HG02970 (cell line): ENCODE measurements around the gene TPM1.

ENCODE experiments used
- ATAC-seq: cut with Tn5 transposase; IDR thresholded peaks from one replicate; pipeline ENCODE4 v1.9.1; 2021; ENCODE audit warnings: mild to moderate bottlenecking, moderate library complexity, moderate number of reproducible peaks; ENCODE audit not compliant: unreplicated experiment, low FRiP score

The TPM1 gene

GRCh38 chr15:63052961-63053698, 10.6 kb downstream of the TPM1 start:
- no peak for ATAC-seq

GRCh38 chr15:63054281-63054683, 11.7 kb downstream of the TPM1 start:
- no peak for ATAC-seq

DNA sequence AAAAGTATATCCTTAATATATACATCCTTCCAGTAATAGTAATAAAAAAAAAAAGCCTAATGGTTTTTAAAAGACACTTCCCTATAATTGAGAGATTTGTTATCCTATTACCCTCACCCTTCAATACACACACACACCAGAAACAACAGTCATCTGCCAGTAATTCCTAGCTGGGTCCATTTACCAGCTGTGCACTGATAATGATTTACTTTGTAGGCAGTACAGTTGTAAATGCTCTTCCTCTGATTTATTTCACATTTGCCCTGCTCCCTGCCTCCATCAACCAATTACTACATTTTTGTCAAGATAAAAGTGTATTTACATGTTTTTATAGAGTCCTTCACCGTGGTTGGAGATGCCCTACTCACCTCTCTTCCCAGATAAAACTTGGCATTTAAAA, 12.4 kb downstream of the TPM1 start:
- ATAC-seq: no peak

- no peak for ATAC-seq
Measured at GRCh38 chr15:63056829-63057228, 14.3 kb downstream of the TPM1 start.

DNA sequence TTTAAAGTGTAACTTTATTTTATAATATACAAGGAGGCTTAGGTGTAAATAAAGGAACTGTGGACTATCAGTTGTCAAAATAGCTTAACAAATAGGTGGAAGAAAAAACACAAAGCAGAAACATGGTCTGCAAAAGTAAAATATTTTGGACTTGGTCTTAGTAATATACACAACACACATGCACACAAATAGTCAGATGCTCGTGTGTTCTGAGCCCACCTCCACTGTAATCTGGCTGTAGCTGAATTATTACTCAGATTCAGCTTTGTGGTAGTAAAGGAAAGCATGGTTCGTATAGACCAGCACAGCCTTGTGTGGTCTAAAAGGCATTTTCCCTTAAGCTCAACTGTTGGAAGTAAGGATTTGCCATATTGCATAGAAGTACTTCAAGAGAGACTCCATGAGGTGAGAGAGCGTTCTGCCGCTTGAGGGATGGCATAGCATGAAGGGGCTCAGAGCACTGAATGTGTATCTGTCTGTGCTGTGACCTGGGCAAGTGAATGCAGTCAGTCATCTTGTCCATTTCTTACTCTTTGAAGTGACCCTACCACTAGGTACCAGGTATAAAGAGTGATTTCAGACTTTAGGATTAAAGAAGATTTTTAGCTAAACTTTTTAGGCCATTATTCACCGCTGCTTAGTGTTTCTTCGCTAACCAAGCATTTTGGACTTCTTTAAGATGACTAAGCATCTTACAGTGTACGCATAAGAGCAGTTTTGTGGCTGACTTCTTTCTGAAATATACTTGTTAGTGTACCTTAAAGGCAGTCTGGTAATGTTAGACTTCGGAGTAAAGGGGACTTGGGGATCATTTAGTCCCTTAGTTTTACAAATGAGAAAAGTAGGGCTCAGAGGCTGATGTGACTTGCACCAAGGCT, 15.2 kb downstream of the TPM1 start:
- ATAC-seq: no peak

DNA sequence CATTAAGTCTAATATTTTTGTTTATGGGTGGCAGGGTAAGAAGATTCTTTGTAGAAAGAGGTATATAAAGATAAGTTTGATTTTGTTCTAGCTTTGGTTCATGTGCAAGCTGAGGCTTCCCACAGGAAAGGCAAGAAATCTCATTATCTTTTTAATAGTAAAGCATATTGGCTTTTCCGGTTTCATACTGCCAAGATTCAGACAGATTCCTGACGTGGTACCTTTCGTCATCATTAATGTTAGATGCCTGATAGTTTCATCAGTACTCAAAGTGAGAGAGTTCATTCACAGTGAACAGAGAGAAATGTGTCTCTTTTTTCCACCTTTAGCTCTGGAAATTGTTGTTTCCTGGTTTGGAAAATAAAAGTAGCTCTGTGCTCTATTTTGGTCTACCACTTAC, 16.5 kb downstream of the TPM1 start:
- no peak for ATAC-seq

GRCh38 chr15:63059573-63060216, 17.1 kb downstream of the TPM1 start:
- ATAC-seq: no peak

DNA sequence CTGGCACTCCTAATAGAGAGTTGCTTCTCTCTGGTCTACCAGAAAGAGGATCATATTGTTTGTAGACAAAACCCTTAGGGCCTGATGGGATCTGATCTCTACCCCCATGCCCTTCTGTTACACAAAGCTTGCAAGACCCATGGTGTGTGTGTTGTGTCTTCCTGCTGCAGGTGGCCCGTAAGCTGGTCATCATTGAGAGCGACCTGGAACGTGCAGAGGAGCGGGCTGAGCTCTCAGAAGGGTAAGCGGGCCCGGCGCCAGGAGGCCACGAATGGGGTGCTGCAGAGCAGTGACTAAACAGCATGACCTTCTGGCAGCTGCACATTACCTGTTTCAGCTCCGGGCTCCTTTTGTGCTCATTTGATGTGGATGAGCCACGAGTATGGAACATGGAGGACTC, 18.2 kb downstream of the TPM1 start:
- ATAC-seq: no peak

GRCh38 chr15:63061975-63062374, 19.4 kb downstream of the TPM1 start:
- no peak for ATAC-seq

DNA sequence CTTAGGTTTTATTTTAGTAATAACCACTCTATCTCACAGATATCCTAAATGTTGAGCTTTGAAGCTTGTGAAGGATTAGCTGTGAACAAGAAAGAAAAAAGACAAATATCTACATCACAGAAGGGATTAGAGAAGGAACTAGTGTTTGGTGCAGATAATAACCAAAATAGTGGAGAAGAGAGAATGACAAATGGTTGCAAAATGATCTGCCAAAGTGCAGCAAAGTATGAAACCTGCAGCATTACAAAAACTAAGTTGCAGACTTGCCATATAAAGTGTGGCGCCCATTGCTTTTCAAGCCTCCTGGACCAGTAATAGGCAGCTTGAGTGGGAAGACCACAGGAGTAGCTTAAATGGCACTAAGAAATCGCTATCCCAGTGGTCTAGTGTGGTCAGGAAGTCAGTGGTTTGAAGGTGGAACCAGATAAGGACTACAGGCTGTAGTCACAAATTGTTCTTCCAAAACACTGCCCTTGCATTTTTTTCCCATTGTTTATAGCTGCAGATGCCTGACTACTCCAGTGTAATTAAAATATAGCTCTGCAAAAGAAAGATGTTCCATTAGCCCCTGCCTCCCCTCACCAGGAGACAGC, 20.7 kb downstream of the TPM1 start:
- ATAC-seq: no peak

DNA sequence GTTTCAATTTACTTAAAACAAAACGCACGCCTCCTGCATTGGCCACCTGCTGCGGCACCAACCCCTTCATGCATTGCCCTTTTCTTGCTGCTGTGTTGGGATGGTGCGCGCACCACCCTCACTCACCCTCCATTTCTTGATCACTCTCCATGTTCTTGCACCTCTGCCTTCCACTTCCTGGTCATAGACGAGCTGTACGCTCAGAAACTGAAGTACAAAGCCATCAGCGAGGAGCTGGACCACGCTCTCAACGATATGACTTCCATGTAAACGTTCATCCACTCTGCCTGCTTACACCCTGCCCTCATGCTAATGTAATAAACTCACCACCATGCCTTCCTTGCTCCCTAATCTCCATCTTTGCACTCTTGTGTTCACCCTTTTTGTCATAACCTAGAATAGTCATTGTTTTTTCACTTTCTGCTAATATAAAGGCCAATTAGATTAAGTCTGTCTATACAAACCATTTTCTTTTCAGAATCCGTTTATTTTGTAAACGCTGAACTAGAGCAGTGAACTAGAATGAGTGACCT, 21.4 kb downstream of the TPM1 start:
- ATAC-seq: no peak

- ATAC-seq: no peak
Measured at GRCh38 chr15:63065262-63066221, 23.0 kb downstream of the TPM1 start.

GRCh38 chr15:63066272-63066671, 23.7 kb downstream of the TPM1 start:
- no peak for ATAC-seq

DNA sequence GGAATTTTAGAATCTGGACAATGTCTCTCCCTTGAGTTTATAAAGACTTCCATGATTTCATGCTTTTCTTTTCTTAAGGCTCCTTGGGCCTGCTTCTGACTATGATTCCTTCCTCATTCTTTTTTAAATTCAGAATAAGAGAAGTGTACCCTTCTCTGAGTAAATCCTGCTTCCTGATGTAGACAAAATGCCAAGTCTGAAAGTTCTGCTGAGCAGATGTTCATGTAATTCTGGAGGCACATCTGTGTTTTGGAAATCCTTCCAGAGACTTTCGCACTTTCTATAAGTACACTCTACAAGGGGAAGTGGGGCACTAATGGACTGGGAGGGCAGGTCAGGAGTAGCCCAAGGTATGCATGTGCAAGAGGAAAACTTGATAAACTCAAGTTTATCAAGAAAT, 24.8 kb downstream of the TPM1 start:
- no peak for ATAC-seq

DNA sequence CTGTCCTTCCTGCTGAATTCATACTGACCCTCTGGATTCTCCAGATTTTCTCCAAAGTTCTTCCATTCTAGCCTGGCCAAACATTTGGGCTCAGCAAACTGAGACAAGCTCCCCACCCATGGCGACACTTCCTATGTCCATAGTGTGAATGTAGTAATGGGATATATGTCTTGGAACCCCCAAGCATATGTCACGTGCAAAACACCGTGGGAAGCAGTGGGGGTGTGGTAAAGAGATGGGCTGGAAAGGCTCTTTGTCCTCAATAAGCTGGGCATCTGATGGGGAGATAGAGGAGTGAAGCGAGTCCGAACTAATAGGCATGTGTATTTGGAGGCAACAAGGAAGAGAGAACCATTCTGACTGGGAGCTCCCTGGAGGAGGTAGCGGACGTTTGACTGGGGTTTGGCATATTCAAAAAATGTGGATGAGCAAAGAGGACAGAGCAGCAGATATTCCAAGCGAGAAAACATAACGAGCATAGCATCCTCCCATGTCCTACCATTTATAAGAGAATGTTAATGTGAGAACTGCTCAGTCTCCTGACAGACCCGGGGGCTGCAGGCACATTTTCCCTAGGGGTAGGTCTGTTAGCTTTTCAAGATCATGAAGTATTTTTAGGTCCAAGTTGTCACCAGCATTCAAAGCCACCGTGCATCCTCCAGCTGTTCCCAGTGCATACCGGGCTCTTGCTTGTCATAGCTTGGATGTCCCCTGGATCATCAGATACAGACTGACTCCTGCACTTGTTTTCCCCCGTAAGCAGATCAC, 25.6 kb downstream of the TPM1 start:
- no peak for ATAC-seq

DNA sequence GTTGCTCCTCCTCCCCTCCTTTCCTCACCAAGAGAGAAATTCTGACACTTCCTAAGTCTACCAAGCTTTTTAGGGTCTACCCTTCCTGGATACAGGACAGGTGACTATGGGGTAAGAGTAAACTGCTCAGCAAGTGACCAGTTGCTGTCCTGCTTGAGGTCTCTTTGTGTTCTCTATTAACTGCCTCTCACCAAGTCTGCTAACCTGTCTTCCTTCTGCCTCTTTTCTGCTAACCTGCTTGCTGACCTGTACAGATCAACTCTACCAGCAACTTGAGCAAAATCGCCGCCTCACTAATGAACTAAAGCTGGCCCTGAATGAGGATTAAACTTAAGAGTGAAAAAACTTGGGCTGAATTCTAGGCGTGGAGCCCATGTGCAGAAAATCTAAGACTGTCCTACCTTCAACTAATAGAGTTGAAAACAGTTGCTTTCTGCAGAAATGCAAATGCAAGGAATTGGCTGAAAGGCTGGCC, 27.1 kb downstream of the TPM1 start:
- no peak for ATAC-seq

DNA sequence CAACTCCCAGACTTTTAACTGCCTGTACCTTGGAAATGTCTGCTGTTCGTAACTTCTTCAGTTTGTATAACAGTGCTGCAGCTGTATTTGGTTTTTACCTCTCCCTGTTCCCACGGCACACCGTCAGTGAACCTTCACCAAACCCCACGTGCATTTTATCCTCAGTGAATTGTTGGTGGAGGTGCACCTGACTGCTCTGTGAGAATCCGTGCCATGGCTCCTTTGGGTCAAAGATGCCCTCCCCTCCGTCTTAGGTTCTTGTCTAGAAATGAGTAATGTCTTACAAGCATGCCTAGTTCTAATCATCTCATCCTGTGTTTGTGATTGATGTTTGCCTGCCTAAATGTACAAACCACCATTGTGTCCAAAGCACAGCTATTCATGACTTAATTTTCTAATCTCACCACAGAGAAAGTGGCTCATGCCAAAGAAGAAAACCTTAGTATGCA, 28.2 kb downstream of the TPM1 start:
- ATAC-seq: no peak

DNA sequence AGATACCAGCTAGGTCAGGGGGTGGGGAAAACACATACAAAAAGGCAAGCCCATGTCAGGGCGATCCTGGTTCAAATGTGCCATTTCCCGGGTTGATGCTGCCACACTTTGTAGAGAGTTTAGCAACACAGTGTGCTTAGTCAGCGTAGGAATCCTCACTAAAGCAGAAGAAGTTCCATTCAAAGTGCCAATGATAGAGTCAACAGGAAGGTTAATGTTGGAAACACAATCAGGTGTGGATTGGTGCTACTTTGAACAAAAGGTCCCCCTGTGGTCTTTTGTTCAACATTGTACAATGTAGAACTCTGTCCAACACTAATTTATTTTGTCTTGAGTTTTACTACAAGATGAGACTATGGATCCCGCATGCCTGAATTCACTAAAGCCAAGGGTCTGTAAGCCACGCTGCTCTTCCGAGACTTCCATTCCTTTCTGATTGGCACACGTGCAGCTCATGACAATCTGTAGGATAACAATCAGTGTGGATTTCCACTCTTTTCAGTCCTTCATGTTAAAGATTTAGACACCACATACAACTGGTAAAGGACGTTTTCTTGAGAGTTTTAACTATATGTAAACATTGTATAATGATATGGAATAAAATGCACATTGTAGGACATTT, 28.9 kb downstream of the TPM1 start:
- no peak for ATAC-seq
